Measurements from ENCODE around the gene NUDT2. TPM values are rescaled to one million over a fixed set of nuclear protein-coding genes. Genes with fewer than 3 reads are reported as not detected.
"Not testable (repeated sequence)": the region's sequence is repeated elsewhere in the genome, so short reads cannot be mapped to it uniquely, and the experiment has no call there.

Gene NUDT2
- total RNA-seq, 2 experiments from 2014 or later, result 35.3 to 38.4 TPM

DNA sequence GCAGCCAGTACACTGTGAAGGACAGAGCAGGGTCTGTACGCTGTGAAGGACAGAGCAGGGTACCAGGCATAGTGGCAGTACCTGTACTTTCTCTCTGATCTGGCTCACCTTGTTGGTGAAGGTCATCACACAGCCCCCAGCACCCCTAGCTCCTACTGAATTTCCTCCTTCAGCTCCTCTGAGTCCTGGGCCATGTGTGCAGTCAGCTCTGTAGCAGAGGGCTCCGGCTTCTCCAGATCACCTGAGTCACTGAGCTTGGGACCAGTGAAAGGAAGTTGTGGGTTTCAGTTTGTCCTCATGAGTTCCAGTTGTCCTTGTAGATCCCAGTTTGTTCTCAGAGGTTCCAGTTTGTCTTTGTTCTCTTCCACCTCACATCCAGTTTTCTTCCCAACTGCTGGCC, 5.5 kb downstream of the NUDT2 start:
- intact Hi-C loops (cut with micrococcal nuclease), result no loop called here
- Mint-ChIP-seq H3K9me3 (no peaks in the 10 kb centered on the region), H3K27me3 (no peaks in the 10 kb centered on the region), H3K4me1 (ENCODE audit: low read depth) (peaks cover 27% of the 10 kb centered on the region), H3K36me3 (ENCODE audit: low read depth) (peaks cover 9% of the 10 kb centered on the region), H3K4me3 (no peak overlapping the region), H3K27ac (no peak overlapping the region)
- TF ChIP-seq, protein P1, sequence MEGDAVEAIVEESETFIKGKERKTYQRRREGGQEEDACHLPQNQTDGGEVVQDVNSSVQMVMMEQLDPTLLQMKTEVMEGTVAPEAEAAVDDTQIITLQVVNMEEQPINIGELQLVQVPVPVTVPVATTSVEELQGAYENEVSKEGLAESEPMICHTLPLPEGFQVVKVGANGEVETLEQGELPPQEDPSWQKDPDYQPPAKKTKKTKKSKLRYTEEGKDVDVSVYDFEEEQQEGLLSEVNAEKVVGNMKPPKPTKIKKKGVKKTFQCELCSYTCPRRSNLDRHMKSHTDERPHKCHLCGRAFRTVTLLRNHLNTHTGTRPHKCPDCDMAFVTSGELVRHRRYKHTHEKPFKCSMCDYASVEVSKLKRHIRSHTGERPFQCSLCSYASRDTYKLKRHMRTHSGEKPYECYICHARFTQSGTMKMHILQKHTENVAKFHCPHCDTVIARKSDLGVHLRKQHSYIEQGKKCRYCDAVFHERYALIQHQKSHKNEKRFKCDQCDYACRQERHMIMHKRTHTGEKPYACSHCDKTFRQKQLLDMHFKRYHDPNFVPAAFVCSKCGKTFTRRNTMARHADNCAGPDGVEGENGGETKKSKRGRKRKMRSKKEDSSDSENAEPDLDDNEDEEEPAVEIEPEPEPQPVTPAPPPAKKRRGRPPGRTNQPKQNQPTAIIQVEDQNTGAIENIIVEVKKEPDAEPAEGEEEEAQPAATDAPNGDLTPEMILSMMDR (IDR thresholded peaks at IDR 0.05), result no peak
- DNase-seq, result no peak
- no peak for ATAC-seq
- POLR2A ChIA-PET, result interaction anchor here (0.6 to 2.0 kb wide), 2 partner anchors 13 to 59 kb away, joined by 4 to 6 read pairs; no protein-coding TSS in a partner anchor
- CTCF ChIA-PET, result interaction anchor here (1.0 to 6.5 kb wide), 4 partner anchors 42 to 166 kb away, joined by 3 to 117 read pairs (median 4); partner anchors contain the start of gene MYORG

GRCh38 chr9:34335376-34335775, 6.0 kb downstream of the NUDT2 start:
- TF ChIP-seq, protein P1 (IDR thresholded peaks at IDR 0.05), result no peak
- Mint-ChIP-seq H3K27me3 (no peaks in the 10 kb centered on the region), H3K4me1 (ENCODE audit: low read depth) (peaks cover 25% of the 10 kb centered on the region), H3K27ac (no peak overlapping the region), H3K4me3 (no peak overlapping the region), H3K36me3 (ENCODE audit: low read depth) (peaks cover 12% of the 10 kb centered on the region), H3K9me3 (no peaks in the 10 kb centered on the region)
- intact Hi-C loops (cut with micrococcal nuclease), result no loop called here
- no peak for ATAC-seq
- ChIA-PET CTCF (interaction anchor here (1.0 to 6.5 kb wide), 4 partner anchors 41 to 165 kb away, joined by 3 to 117 read pairs (median 4); partner anchors contain the start of gene MYORG), POLR2A (interaction anchor here (1.0 to 2.0 kb wide), 2 partner anchors 12 to 41 kb away, joined by 3 to 6 read pairs; partner anchors contain the start of gene MYORG)
- no peak for DNase-seq

DNA sequence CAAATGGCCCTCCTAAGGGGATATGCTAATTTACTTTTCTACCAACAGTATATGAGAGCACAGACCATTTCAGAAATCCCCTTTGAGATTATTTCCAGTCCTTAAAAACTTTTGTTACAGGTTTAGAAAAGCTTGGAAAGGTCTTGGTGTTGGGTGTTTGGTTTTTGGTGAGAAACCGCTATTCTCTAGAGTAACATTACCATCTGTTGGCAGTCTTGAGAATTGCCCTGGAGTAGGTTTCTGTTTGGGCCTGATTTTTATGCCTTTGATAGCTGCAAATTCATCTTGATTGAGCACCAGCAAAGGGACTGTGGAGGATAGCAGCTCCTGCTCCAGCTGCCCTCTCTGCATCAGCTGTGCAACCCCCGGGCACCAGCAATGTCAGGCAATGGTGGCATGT, 8.0 kb downstream of the NUDT2 start:
- H3K36me3 Mint-ChIP-seq (ENCODE audit: low read depth), result peaks cover 18% of the 10 kb centered on the region

DNA sequence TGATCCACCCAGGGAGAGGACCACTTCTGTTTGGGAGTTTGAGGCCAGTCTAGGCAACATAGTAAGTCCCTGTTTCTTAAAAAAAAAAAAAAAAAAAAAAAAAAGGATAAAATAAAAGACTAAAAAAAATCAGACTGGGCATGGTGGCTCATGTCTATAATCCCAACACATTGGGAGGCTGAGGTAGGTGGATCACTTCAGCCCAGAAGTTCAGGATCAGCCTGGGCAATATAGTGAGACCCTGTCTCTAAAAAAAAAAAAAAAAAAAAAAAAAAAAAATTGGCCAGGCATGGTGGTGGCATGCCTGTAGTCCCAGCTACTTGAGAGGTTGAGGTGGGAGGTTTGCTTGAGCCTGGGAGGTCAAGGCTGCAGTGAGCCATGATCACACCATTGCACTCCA, 8.7 kb downstream of the NUDT2 start:
- CTCF ChIA-PET, result interaction anchor here (0.8 to 1.0 kb wide), 3 partner anchors 34 to 116 kb away, joined by 3 to 4 read pairs (median 3); no protein-coding TSS in a partner anchor
- H3K27ac Mint-ChIP-seq, result not testable (repeated sequence)
- H3K4me1 Mint-ChIP-seq (ENCODE audit: low read depth), result peaks cover 11% of the 10 kb centered on the region

More for the DNA sequence above, 8.0 kb downstream of the NUDT2 start:
- ATAC-seq (no peak), DNase-seq (no peak)
- no peak overlapping the region for H3K4me3 Mint-ChIP-seq
- peaks cover 13% of the 10 kb centered on the region for H3K4me1 Mint-ChIP-seq (ENCODE audit: low read depth)
- no peaks in the 10 kb centered on the region for H3K9me3 Mint-ChIP-seq
- no peak overlapping the region for H3K27ac Mint-ChIP-seq
- no peaks in the 10 kb centered on the region for H3K27me3 Mint-ChIP-seq
- ChIA-PET CTCF (interaction anchor here (0.8 to 1.0 kb wide), 2 partner anchors 35 to 116 kb away, joined by 3 to 4 read pairs; no protein-coding TSS in a partner anchor), POLR2A (no interaction called here)
- TF ChIP-seq, protein P1 (IDR thresholded peaks at IDR 0.05), result no peak
- intact Hi-C loops (cut with micrococcal nuclease), result no loop called here

DNA sequence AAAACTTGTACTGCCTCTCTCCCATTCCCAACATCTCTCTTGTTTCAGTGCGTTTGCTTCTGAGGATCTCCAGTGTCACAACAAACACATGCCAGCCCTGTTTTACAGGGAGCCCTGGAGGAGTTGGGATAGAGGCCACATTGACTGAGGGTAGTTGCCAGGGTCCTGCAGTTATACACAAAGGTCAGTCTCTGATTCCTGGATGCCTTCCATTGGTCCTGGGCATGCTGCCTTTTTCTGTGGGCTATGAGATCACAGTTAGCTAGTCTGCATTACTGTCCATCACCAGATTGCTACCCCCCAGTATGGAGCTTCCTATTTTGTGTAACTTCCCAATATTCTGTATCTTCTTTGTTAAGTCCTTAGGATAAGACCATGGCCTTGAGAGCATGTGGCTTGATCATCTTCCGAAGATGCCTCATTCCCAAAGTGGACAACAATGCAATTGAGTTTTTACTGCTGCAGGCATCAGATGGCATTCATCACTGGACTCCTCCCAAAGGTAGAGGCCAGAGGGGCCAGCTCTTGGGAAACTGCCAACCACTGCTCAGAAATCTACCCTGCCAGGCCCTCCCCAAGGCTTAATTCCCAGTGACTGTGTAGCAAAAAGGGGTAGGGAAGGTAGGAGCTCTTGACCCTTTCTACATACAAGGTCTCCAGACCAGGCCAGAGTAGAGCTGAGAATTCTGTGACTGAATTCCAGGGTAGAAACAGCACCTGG, 9.5 kb downstream of the NUDT2 start:
- Mint-ChIP-seq H3K36me3 (ENCODE audit: low read depth) (peaks cover 24% of the 10 kb centered on the region), H3K4me3 (no peak overlapping the region), H3K27me3 (no peaks in the 10 kb centered on the region), H3K4me1 (ENCODE audit: low read depth) (peaks cover 10% of the 10 kb centered on the region), H3K9me3 (no peaks in the 10 kb centered on the region), H3K27ac (no peak overlapping the region)
- DNase-seq, result no peak
- POLR2A ChIA-PET, result no interaction called here
- CTCF ChIA-PET, result interaction anchor here (0.8 to 1.0 kb wide), 2 partner anchors 30 to 113 kb away, joined by 3 read pairs; no protein-coding TSS in a partner anchor
- no peak for ATAC-seq
- TF ChIP-seq, protein P1 (IDR thresholded peaks at IDR 0.05), result no peak
- intact Hi-C loops (cut with micrococcal nuclease), result no loop called here

More for the DNA sequence above, 8.7 kb downstream of the NUDT2 start:
- H3K9me3 Mint-ChIP-seq; ATAC-seq; POLR2A ChIA-PET; H3K4me3 Mint-ChIP-seq; H3K27me3 Mint-ChIP-seq; DNase-seq; intact Hi-C loops (cut with micrococcal nuclease): not testable (repeated sequence)
- H3K36me3 Mint-ChIP-seq (ENCODE audit: low read depth), result peaks cover 18% of the 10 kb centered on the region

Data from activated CD8-positive, alpha-beta T cell treated with anti-CD3 and anti-CD28 coated beads for 36 hours (primary cell).